Esophagus (tissue), 2 donors: ENCODE measurements around the gene RNF187. TPM values are rescaled to one million over a fixed set of nuclear protein-coding genes. Genes with fewer than 3 reads are reported as not detected.
"Not testable (repeated sequence)": the region's sequence is repeated elsewhere in the genome, so short reads cannot be mapped to it uniquely, and the experiment has no call there.

Source experiments
- H3K27ac ChIP-seq, 2 donors: one replicate each; pipeline ENCODE4 v1.5.1; 2013; ENCODE audit warnings: low read depth in 2 of 2, mild to moderate bottlenecking in 2 of 2, inconsistent platforms in 1 of 2, low read length in 1 of 2, moderate library complexity in 1 of 2
- H3K27me3 ChIP-seq, 2 donors: one replicate each; pipeline ENCODE4 v1.6.1; 2013; ENCODE audit warnings: low read length in 2 of 2, control low read depth in 1 of 2, mild to moderate bottlenecking in 1 of 2; ENCODE audit not compliant: insufficient read depth in 2 of 2, control insufficient read depth in 1 of 2
- H3K36me3 ChIP-seq, 2 donors: one replicate each; pipeline ENCODE4 v1.6.1; 2013; ENCODE audit warnings: low read length in 1 of 2; ENCODE audit not compliant: control insufficient read depth in 2 of 2, insufficient read depth in 2 of 2
- H3K4me1 ChIP-seq, 2 donors: one replicate each; pipeline ENCODE4 v1.6.1; 2013; ENCODE audit warnings: low read length in 1 of 2; ENCODE audit not compliant: control insufficient read depth in 2 of 2, insufficient read depth in 2 of 2
- H3K4me3 ChIP-seq, 2 donors: one replicate each; pipeline ENCODE4 v1.5.1; 2013; ENCODE audit warnings: low read length in 2 of 2, mild to moderate bottlenecking in 2 of 2, low read depth in 1 of 2, moderate library complexity in 1 of 2
- H3K9me3 ChIP-seq, 2 donors: one replicate each; pipeline ENCODE4 v1.6.1; 2013; ENCODE audit warnings: mild to moderate bottlenecking in 2 of 2, low read depth in 1 of 2, low read length in 1 of 2, moderate library complexity in 1 of 2; ENCODE audit not compliant: control insufficient read depth in 2 of 2, insufficient read depth in 1 of 2
- WGBS, 2 donors: extraction: QIAGEN DNeasy Blood & Tissue Kit; methylation state at CpG; one replicate each; pipeline ENCODE4 v1.1.7; 2013; 5-methylcytosine and 5-hydroxymethylcytosine counted together
- polyA plus RNA-seq, 2 donors: library from polyadenylated mRNA; stranded (reverse); fragments of 200-250 nt; gene quantifications; one replicate each; pipeline ENCODE4 v1.2.3, GENCODE V29; 2013
- donor health status: healthy with polysubstance abuse.
- donor health status: Bipolar disorder and iron deficiency.

The RNF187 gene
- polyA plus RNA-seq, 2 donors: 38.0 to 47.6 TPM

GRCh38 chr1:228494970-228495853, 8.0 kb downstream of the RNF187 start:
- Histone ChIP-seq H3K4me1 (no peaks in the 10 kb centered on the region), H3K36me3 (peaks cover 14 to 38% of the 10 kb centered on the region in 2 donors), H3K27me3 (no peaks in the 10 kb centered on the region), H3K9me3 (no peaks in the 10 kb centered on the region), H3K27ac (no peak overlapping the region), H3K4me3 (no peak overlapping the region)
- WGBS, 2 donors: 85 to 92% methylated on average over 15 of the region's 15 CpGs

- H3K27ac ChIP-seq: no peak overlapping the region
- H3K4me1 ChIP-seq: no peaks in the 10 kb centered on the region
- no peak overlapping the region for H3K4me3 ChIP-seq
- whole genome bisulfite sequencing, 2 donors: 95 to 96% methylated on average over 4 of the region's 4 CpGs
- H3K9me3 ChIP-seq: no peaks in the 10 kb centered on the region
- no peaks in the 10 kb centered on the region for H3K27me3 ChIP-seq
- H3K36me3 ChIP-seq: peaks cover 14 to 32% of the 10 kb centered on the region in 2 donors
These were observed 8.9 kb downstream of the RNF187 start for GRCh38 chr1:228496084-228496483.

GRCh38 chr1:228496494-228496893, 9.3 kb downstream of the RNF187 start:
- WGBS, 2 donors: 71 to 79% methylated on average over 3 of the region's 3 CpGs
- Histone ChIP-seq H3K36me3 (peaks cover 14 to 32% of the 10 kb centered on the region in 2 donors), H3K4me3 (no peak overlapping the region), H3K9me3 (no peaks in the 10 kb centered on the region), H3K27me3 (no peaks in the 10 kb centered on the region), H3K4me1 (no peaks in the 10 kb centered on the region), H3K27ac (no peak overlapping the region)

- no peaks in the 10 kb centered on the region for H3K27me3 ChIP-seq
- peaks cover 14 to 32% of the 10 kb centered on the region in 2 donors for H3K36me3 ChIP-seq
- H3K9me3 ChIP-seq: no peaks in the 10 kb centered on the region
- no peak overlapping the region for H3K4me3 ChIP-seq
- no peaks in the 10 kb centered on the region for H3K4me1 ChIP-seq
- H3K27ac ChIP-seq: no peak overlapping the region
- WGBS, 2 donors: 80 to 82% methylated on average over 5 of the region's 5 CpGs
These were observed 10.0 kb downstream of the RNF187 start for GRCh38 chr1:228497206-228497605.

- Histone ChIP-seq H3K4me3 (no peak overlapping the region), H3K9me3 (no peaks in the 10 kb centered on the region), H3K27me3 (no peaks in the 10 kb centered on the region), H3K36me3 (peaks cover 14 to 31% of the 10 kb centered on the region in 2 donors), H3K27ac (no peak overlapping the region), H3K4me1 (no peaks in the 10 kb centered on the region)
- WGBS, 2 donors: 92 to 96% methylated on average over 8 of the region's 8 CpGs
These were observed 10.6 kb downstream of the RNF187 start for GRCh38 chr1:228497817-228498216.

GRCh38 chr1:228500143-228500734, 13.1 kb downstream of the RNF187 start:
- H3K4me3 ChIP-seq: no peak overlapping the region
- peaks cover 3 to 9% of the 10 kb centered on the region in 2 donors for H3K36me3 ChIP-seq
- 66 to 82% methylated on average over 8 of the region's 8 CpGs for WGBS, 2 donors
- no peaks in the 10 kb centered on the region for H3K4me1 ChIP-seq
- no peaks in the 10 kb centered on the region for H3K27me3 ChIP-seq
- no peak overlapping the region for H3K27ac ChIP-seq
- no peaks in the 10 kb centered on the region for H3K9me3 ChIP-seq

- WGBS, 2 donors: 27 to 28% methylated on average over 23 of the region's 23 CpGs
- peak overlapping the region in 1 of 2 donors; percentile 5 for H3K4me3 ChIP-seq
These were observed 14.0 kb downstream of the RNF187 start for GRCh38 chr1:228500901-228501871.

GRCh38 chr1:228502522-228502921, 15.3 kb downstream of the RNF187 start:
- H3K9me3 ChIP-seq: no peaks in the 10 kb centered on the region
- 86 to 92% methylated on average over 5 of the region's 5 CpGs for WGBS, 2 donors
- H3K36me3 ChIP-seq: peaks cover 0 to 2% of the 10 kb centered on the region in 2 donors
- H3K4me3 ChIP-seq: no peak overlapping the region
- H3K4me1 ChIP-seq: no peaks in the 10 kb centered on the region
- H3K27me3 ChIP-seq: no peaks in the 10 kb centered on the region
- no peak overlapping the region for H3K27ac ChIP-seq

More at GRCh38 chr1:228500901-228501871, 14.0 kb downstream of the RNF187 start:
- H3K27me3 ChIP-seq: no peaks in the 10 kb centered on the region
- no peak overlapping the region for H3K27ac ChIP-seq
- H3K9me3 ChIP-seq: no peaks in the 10 kb centered on the region
- peaks cover 2 to 4% of the 10 kb centered on the region in 2 donors for H3K36me3 ChIP-seq
- no peaks in the 10 kb centered on the region for H3K4me1 ChIP-seq

GRCh38 chr1:228505944-228506343, 18.8 kb downstream of the RNF187 start:
- not testable (repeated sequence) for H3K27me3 ChIP-seq, H3K4me3 ChIP-seq, H3K36me3 ChIP-seq, H3K4me1 ChIP-seq, H3K27ac ChIP-seq, H3K9me3 ChIP-seq
- 64 to 81% methylated on average over 8 to 10 of the region's 11 CpGs for WGBS, 2 donors
